ENCODE measurements around the gene TMEM179B. TPM values are rescaled to one million over a fixed set of nuclear protein-coding genes. Genes with fewer than 3 reads are reported as not detected.
A peak's percentile ranks its signal among the peaks of the same experiment; 100 is the strongest.

The TMEM179B gene
- total and polyA plus RNA-seq, 2 donors = 26.2 to 64.1 TPM

DNA sequence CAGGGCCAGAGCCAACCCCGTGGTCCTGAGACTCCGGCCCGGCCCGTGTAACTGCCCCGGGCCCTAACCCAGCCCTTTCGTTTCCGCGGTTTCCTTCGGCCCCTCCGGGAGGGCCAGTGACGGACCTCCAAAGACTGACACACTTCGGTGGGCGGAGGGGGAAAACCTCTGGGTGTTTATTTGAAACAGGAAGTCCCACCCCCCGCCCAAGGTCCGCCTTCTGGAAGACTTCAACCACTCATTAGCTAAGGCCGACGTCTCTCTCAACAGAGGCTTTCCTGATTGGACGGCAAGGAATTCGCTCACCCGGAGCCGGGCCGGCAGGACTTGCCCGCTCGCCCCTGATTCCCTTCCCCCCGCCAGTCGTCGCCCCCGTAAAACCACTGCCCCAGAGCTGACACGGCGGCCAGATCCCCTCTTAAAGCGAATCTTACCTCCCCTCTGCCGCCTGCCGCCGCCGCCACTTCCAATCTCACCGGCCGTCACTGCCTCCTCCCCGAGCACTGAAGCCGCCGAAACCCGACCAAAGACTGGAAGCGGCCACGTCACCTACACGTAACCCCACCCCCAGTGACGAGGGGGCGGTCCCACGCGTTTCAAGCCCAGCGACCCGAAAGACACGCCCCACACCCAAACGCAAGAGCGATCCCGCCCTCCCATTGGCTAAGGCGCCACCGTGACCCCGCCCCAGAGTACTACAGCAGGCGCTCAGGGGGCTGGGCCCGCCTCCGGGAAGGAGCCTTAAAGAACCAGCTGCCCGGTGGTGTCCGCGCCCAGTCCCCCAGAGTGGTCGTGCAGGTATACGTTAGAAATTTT, 44.5 kb downstream of the TMEM179B start, which contains the start of gene STX5:
Gene STX5 (minus strand): TSS at position 532 of the 816 bp plus-strand sequence. CDS start 808 bp downstream, outside the sequence.
- no peaks in the 10 kb centered on the region for H3K36me3 ChIP-seq (ENCODE audit: insufficient read depth)
- no peaks in the 10 kb centered on the region for H3K4me1 ChIP-seq (ENCODE audit: insufficient read depth)
- peak; percentile 96 for DNase-seq (ENCODE audit: extremely low spot score)
- peak within 1 kb of the TSS; percentile 73 for H3K4me3 ChIP-seq (ENCODE audit: low read depth, low read length)
- H3K27ac ChIP-seq (ENCODE audit: low read depth) = peak within 1 kb of the TSS; percentile 99
- under 1% methylated on average over 65 of the region's 65 CpGs for WGBS

DNA sequence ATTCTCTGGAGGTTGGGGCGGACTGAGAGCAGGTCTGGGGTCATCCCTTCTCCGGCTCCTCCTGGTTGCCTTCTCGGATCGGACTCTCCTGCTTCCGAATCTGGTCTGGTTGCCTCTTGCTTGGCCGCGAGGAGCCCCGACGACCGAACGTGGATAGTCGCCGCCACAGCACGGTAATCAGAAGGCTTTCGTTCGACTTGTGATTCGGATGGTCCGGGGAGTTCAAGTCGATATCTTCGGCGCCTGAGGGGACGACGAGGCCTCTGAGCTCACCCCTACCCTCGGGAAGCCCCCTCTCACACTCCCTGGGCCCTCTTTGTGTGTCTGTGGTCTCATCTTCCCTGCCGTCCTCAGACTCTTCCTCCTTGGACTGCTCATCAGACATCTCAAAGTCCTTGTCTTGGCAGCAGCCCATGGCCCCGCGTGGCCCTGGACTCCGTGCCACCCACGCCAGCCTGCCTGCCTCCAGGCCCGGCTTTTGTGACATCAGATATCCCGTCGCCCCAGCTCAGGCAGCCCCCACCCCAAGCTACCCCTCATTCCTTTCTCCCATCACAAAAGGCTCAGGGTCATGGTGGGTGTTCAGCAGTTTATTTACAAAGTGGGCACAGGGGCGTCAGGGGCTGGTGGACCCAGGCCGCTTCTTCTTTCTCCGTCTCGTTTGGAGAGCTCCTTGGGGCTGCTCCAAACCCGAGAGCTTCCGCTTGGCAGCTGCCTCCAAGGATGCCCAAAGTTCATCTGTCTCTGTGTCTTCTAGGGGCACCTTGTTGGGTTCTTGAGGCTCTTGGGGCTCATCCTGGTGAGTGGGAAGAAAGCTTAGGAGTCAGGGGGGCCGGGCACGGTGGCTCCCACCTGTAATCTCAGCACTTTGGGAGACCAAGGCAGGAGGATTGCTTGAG, 45.4 kb downstream of the TMEM179B start, which contains the start of gene TEX54:
Gene TEX54 (minus strand): TSS at position 506 of the 899 bp plus-strand sequence.
- 11% methylated on average over 40 of the region's 40 CpGs for WGBS
- H3K4me1 ChIP-seq (ENCODE audit: insufficient read depth) = no peaks in the 10 kb centered on the region
- DNase-seq (ENCODE audit: extremely low spot score) = no peak

DNA sequence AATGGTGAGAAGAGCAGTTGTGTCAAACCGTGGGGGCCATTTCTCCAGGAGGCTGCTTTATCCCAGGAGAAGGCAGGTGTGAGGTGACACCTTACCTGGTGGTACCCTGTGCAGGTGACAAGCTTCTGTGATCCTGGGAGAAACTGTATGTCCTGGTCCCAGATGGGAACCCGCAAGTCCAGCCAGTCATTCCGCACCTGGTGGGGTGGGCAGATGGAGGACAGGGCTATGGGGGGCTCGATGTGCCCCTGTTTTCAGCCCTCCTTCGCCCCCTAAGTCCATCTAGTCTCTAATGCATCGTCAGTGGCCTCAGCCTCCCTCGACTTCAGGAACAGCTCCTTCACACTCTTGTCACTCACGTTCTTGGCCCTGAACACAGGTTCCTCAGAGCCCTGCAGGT, 48.1 kb downstream of the TMEM179B start:
- 90% methylated on average over 8 of the region's 8 CpGs for WGBS
- Histone ChIP-seq H3K27ac (ENCODE audit: low read depth) (no peak overlapping the region), H3K4me1 (ENCODE audit: insufficient read depth) (peaks cover 1% of the 10 kb centered on the region), H3K4me3 (ENCODE audit: low read depth, low read length) (no peak overlapping the region), H3K36me3 (ENCODE audit: insufficient read depth) (no peaks in the 10 kb centered on the region)
- no peak for DNase-seq (ENCODE audit: extremely low spot score)

More for the DNA sequence above, 45.4 kb downstream of the TMEM179B start, which contains the start of gene TEX54:
- H3K4me3 ChIP-seq (ENCODE audit: low read depth, low read length) = peak within 1 kb of the TSS; percentile 73
- no peaks in the 10 kb centered on the region for H3K36me3 ChIP-seq (ENCODE audit: insufficient read depth)
- peak within 1 kb of the TSS; percentile 99 for H3K27ac ChIP-seq (ENCODE audit: low read depth)

DNA sequence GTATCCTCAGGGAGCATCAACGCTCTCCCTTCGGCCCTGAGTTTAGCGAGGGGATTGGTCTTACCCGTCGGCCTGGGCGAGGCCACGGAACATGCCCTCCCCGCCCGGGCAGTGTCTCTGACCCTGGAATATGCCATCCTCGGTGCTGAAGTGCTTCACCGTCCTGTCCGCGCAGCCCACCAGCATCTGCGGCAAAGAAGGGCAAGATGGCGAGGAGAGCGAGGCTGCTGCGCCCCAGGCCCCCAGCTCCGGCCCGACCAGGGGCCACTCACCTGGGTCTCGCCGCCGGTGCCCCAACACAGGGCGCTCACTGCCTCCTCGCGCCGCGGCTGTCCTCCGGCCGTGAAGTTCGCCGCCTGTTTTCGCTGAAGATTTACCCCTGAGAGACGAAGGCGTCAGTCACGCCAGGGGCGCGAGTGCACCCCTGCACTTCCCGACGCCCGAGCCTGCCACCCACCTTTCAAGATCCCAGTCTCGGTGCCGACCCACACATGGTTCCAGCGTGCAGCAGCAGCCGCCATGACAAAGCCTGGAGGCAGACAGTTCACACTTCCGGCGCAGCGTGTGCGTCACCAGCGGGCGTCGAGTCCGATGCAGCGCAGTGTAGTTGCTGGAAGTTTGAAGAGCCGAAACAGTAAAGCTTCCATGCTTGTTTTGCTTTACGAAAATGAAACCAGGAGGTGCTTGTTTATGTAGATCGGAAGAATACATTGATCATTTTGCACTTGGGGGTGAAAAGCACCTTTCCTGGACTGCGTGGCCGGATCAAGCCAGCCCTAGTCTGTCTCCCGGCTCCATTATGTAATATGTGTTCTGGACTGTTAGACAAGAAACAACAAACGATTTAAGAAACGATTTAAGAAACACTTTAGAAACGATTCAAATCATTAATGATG, 52.1 kb downstream of the TMEM179B start, which contains the start of gene WDR74:
Gene WDR74 (minus strand): TSS at position 541 of the 896 bp plus-strand sequence. CDS start 20 bp downstream, at position 521.
- peak; percentile 93 for DNase-seq (ENCODE audit: extremely low spot score)
- Histone ChIP-seq H3K36me3 (ENCODE audit: insufficient read depth) (no peaks in the 10 kb centered on the region), H3K4me1 (ENCODE audit: insufficient read depth) (peaks cover 1% of the 10 kb centered on the region), H3K27ac (ENCODE audit: low read depth) (peak within 1 kb of the TSS; percentile 98), H3K4me3 (ENCODE audit: low read depth, low read length) (peak within 1 kb of the TSS; percentile 79)
- under 1% methylated on average over 62 of the region's 62 CpGs for WGBS

Small RNAs within 50 kb of the gene (small RNA-seq; reads per million reads assigned to genes)
- gene MIR6514 (0.38 reads per million, percentile 29 among the genes with 10 or more reads in this experiment), gene RNU6-118P (not detected)

Other genes with a start within 250 kb of the TMEM179B start
Only the 30 nearest of the 31 such genes appear.
- gene EEF1G, start 213.5 kb upstream of the TMEM179B start, total RNA-seq = 863 TPM
- 1,468 TPM for gene EEF1G, start 213.5 kb upstream of the TMEM179B start, polyA plus RNA-seq
- gene TUT1, start 195.9 kb upstream of the TMEM179B start, total RNA-seq = 5.1 TPM
- gene TUT1, start 195.9 kb upstream of the TMEM179B start, polyA plus RNA-seq = 14.3 TPM
- 75.2 TPM for gene MTA2, start 185.5 kb upstream of the TMEM179B start, total RNA-seq
- gene MTA2, start 185.5 kb upstream of the TMEM179B start, polyA plus RNA-seq = 52.8 TPM
- gene EML3, start 174.6 kb upstream of the TMEM179B start, total RNA-seq = 12.9 TPM
- 47.7 TPM for gene EML3, start 174.6 kb upstream of the TMEM179B start, polyA plus RNA-seq
- gene ROM1, start 174.1 kb upstream of the TMEM179B start, total RNA-seq = 1.3 TPM
- 18.9 TPM for gene ROM1, start 174.1 kb upstream of the TMEM179B start, polyA plus RNA-seq
- 9.7 TPM for gene B3GAT3, start 165.4 kb upstream of the TMEM179B start, total RNA-seq
- 37.7 TPM for gene B3GAT3, start 165.4 kb upstream of the TMEM179B start, polyA plus RNA-seq
- gene GANAB, start 140.8 kb upstream of the TMEM179B start, total RNA-seq = 93.9 TPM
- gene GANAB, start 140.8 kb upstream of the TMEM179B start, polyA plus RNA-seq = 152 TPM
- 7.9 TPM for gene INTS5, start 134.1 kb upstream of the TMEM179B start, total RNA-seq
- 16.6 TPM for gene INTS5, start 134.1 kb upstream of the TMEM179B start, polyA plus RNA-seq
- gene C11orf98, start 122.2 kb upstream of the TMEM179B start, total RNA-seq = 10.9 TPM
- 72.1 TPM for gene C11orf98, start 122.2 kb upstream of the TMEM179B start, polyA plus RNA-seq
- gene CSKMT, start 122.1 kb upstream of the TMEM179B start, total RNA-seq = 5.0 TPM
- gene CSKMT, start 122.1 kb upstream of the TMEM179B start, polyA plus RNA-seq = 9.5 TPM
- 3.4 TPM for gene UQCC3, start 115.7 kb upstream of the TMEM179B start, total RNA-seq
- 13.3 TPM for gene UQCC3, start 115.7 kb upstream of the TMEM179B start, polyA plus RNA-seq
- 3.1 TPM for gene LBHD1, start 115.1 kb upstream of the TMEM179B start, total RNA-seq
- gene LBHD1, start 115.1 kb upstream of the TMEM179B start, polyA plus RNA-seq = 2.8 TPM
- gene UBXN1, start 108.3 kb upstream of the TMEM179B start, total RNA-seq = 34.5 TPM
- 206 TPM for gene UBXN1, start 108.3 kb upstream of the TMEM179B start, polyA plus RNA-seq
- 10.9 TPM for gene LRRN4CL, start 97.9 kb upstream of the TMEM179B start, total RNA-seq
- gene LRRN4CL, start 97.9 kb upstream of the TMEM179B start, polyA plus RNA-seq = 16.7 TPM
- gene BSCL2, start 80.0 kb upstream of the TMEM179B start, total RNA-seq = 25.6 TPM
- 52.6 TPM for gene BSCL2, start 80.0 kb upstream of the TMEM179B start, polyA plus RNA-seq
- 0.37 TPM for gene GNG3, start 79.7 kb upstream of the TMEM179B start, total RNA-seq
- gene GNG3, start 79.7 kb upstream of the TMEM179B start, polyA plus RNA-seq = 0.96 TPM
- gene HNRNPUL2, start 59.9 kb upstream of the TMEM179B start, total RNA-seq = 25.9 TPM
- gene HNRNPUL2, start 59.9 kb upstream of the TMEM179B start, polyA plus RNA-seq = 50.4 TPM
- 35.6 TPM for gene TTC9C, start 58.9 kb upstream of the TMEM179B start, total RNA-seq
- gene TTC9C, start 58.9 kb upstream of the TMEM179B start, polyA plus RNA-seq = 27.3 TPM
- 10.5 TPM for gene ZBTB3, start 33.2 kb upstream of the TMEM179B start, total RNA-seq
- gene ZBTB3, start 33.2 kb upstream of the TMEM179B start, polyA plus RNA-seq = 3.2 TPM
- 46.4 TPM for gene POLR2G, start 25.8 kb upstream of the TMEM179B start, total RNA-seq
- 107 TPM for gene POLR2G, start 25.8 kb upstream of the TMEM179B start, polyA plus RNA-seq
- gene TAF6L, start 16.0 kb upstream of the TMEM179B start, total RNA-seq = 8.5 TPM
- 21.9 TPM for gene TAF6L, start 16.0 kb upstream of the TMEM179B start, polyA plus RNA-seq
- gene TMEM223, start 4.6 kb downstream of the TMEM179B start, total RNA-seq = 16.7 TPM
- gene TMEM223, start 4.6 kb downstream of the TMEM179B start, polyA plus RNA-seq = 21.3 TPM
- 32.4 TPM for gene NXF1, start 18.0 kb downstream of the TMEM179B start, total RNA-seq
- gene NXF1, start 18.0 kb downstream of the TMEM179B start, polyA plus RNA-seq = 103 TPM
- 30.0 TPM for gene STX5, start 44.6 kb downstream of the TMEM179B start, total RNA-seq
- 32.0 TPM for gene STX5, start 44.6 kb downstream of the TMEM179B start, polyA plus RNA-seq
- gene TEX54, start 45.4 kb downstream of the TMEM179B start, total RNA-seq = not detected
- gene TEX54, start 45.4 kb downstream of the TMEM179B start, polyA plus RNA-seq = not detected
- 31.1 TPM for gene WDR74, start 52.2 kb downstream of the TMEM179B start, total RNA-seq
- gene WDR74, start 52.2 kb downstream of the TMEM179B start, polyA plus RNA-seq = 47.1 TPM
- gene SLC3A2, start 93.5 kb downstream of the TMEM179B start, total RNA-seq = 45.0 TPM
- gene SLC3A2, start 93.5 kb downstream of the TMEM179B start, polyA plus RNA-seq = 126 TPM
- 0.53 TPM for gene CHRM1, start 134.0 kb downstream of the TMEM179B start, total RNA-seq
- 0.46 TPM for gene CHRM1, start 134.0 kb downstream of the TMEM179B start, polyA plus RNA-seq
- not detected for gene SLC22A6, start 197.6 kb downstream of the TMEM179B start, total RNA-seq
- not detected for gene SLC22A6, start 197.6 kb downstream of the TMEM179B start, polyA plus RNA-seq
- gene SLC22A8, start 228.4 kb downstream of the TMEM179B start, total RNA-seq = not detected
- gene SLC22A8, start 228.4 kb downstream of the TMEM179B start, polyA plus RNA-seq = not detected